ENCODE results near the gene NDFIP1.

The NDFIP1 gene

GRCh38 chr5:142189813-142190212, 81.2 kb downstream of the NDFIP1 start:
- no peak for DNase-seq (ENCODE audit: low spot score)

GRCh38 chr5:142191776-142192175, 83.2 kb downstream of the NDFIP1 start:
- DNase-seq (ENCODE audit: low spot score) = no peak

DNA sequence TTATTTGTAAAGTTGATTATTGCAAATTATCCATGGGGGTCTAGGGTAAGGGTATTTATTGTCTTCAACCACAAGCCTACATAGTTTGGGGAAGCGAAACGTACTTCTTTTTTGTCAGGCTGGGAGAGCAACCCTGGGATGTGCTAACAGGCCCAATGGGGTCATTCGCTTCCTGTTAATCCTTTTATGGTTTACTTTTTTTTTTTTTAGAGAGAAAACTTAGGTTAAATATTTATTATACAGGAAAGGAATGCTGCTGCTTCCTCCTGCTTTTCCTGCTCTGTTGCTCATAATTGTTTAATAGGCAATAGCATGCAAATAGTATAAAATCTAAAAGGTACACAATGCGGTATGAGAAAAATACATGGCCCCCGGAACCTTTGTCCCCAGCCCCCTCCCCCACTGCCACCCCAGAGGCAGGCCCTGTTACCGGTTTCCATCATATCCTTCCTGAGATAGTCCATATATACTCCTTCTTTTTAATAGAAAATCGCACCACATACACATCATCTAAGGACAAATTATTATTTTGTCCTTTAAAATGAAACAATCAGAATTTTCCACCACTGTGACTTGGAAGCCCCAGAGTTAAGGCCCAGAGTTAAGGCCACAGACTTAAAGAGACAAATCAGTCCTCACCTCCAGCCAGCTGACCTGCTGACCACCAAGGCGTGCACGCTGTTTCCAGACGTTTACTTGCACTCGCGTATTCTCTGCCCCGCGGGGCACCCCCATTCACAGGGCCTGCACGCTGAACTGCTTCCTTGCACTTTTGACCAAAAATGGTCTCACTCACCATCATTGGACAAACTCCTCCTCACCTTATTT, 83.9 kb downstream of the NDFIP1 start:
- DNase-seq (ENCODE audit: low spot score) = no peak

DNA sequence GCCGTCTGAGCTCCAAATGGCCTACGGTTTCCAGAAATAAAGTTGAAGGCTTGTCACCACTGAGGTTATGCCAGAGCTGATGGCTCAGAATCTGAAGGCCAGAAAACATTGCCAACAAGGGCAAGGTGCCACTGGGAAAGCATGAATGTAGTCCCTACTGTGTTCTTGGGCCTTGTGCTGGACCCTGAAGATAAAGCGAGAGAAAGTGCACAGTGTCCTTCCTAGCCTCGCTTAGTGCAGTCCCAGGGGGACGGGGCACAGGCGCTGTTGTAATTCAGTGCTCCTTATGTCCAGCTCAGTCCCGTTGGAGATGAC, 84.5 kb downstream of the NDFIP1 start:
- DNase-seq (ENCODE audit: low spot score) = no peak

GRCh38 chr5:142197098-142197497, 88.5 kb downstream of the NDFIP1 start:
- no peak for DNase-seq (ENCODE audit: low spot score)

GRCh38 chr5:142197781-142198180, 89.2 kb downstream of the NDFIP1 start:
- DNase-seq (ENCODE audit: low spot score) = no peak

GRCh38 chr5:142199388-142199787, 90.8 kb downstream of the NDFIP1 start:
- DNase-seq (ENCODE audit: low spot score) = no peak

DNA sequence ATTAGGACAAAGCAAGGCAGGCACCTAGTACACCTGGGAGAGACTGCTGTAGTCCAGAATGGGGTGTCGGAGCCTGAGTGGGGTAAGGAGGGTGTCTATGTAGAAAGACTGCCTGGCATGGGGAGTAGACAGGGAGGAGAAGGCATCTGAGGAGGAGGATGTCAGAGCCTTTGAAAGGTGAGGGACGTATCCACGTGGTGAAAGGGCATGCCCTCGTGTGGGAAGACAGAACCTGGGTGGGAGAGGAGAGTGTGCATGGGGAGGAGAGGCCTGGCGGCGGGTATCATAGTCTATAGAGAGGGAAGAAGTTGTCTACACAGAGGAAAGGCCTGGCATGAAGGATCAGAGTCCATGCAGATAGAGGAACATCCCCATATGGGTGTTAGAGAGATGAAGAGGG, 91.8 kb downstream of the NDFIP1 start:
- no peak for DNase-seq (ENCODE audit: low spot score)

- no peak for DNase-seq (ENCODE audit: low spot score)
These were observed 92.9 kb downstream of the NDFIP1 start for GRCh38 chr5:142201471-142201887.

DNA sequence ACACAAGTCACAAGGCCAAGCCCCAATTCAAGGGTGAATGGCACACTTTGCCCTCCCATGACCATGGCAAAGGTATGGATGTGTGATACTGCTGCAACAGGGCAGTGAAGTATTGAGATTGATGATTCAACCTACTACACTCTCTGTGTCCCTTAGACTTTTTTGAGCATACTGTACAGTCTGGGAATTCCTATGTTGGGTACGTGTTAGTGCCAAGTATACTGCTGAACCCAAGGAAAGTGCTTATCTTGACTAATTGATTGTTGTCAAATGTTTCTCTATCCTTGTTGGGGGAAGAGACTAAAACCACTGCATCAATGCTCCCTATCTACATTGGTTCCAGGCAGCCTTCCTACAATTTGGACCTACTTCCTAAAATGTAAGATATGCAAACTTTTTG, 93.7 kb downstream of the NDFIP1 start:
- DNase-seq (ENCODE audit: low spot score) = no peak

All from CD4-positive, alpha-beta T cell treated with Interleukin-2 at 100 ng/mL for 4 hours (primary cell).